HG03196 (cell line): ENCODE data around the gene TDRD7.

Source experiments
- ATAC-seq: cut with Tn5 transposase; IDR thresholded peaks from one replicate; pipeline ENCODE4 v1.9.1; 2021; ENCODE audit not compliant: unreplicated experiment

The TDRD7 gene

GRCh38 chr9:97386733-97387503, 25.0 kb upstream of the TDRD7 start:
- ATAC-seq: peak; percentile 35

GRCh38 chr9:97387504-97387886, 24.4 kb upstream of the TDRD7 start:
- no peak for ATAC-seq

- ATAC-seq: no peak
Measured at GRCh38 chr9:97387936-97388684, 23.8 kb upstream of the TDRD7 start.

- peak; percentile 64 for ATAC-seq
Measured at GRCh38 chr9:97388721-97389238, 23.1 kb upstream of the TDRD7 start.

GRCh38 chr9:97389249-97389648, 22.6 kb upstream of the TDRD7 start:
- ATAC-seq: no peak

- no peak for ATAC-seq
Measured at GRCh38 chr9:97390791-97391406, 21.0 kb upstream of the TDRD7 start.

GRCh38 chr9:97394881-97395280, 17.0 kb upstream of the TDRD7 start:
- no peak for ATAC-seq

GRCh38 chr9:97395745-97396144, 16.2 kb upstream of the TDRD7 start:
- no peak for ATAC-seq

GRCh38 chr9:97396256-97396655, 15.6 kb upstream of the TDRD7 start:
- ATAC-seq: no peak

- no peak for ATAC-seq
Measured at GRCh38 chr9:97397220-97397619, 14.7 kb upstream of the TDRD7 start.

GRCh38 chr9:97398999-97399758, 12.7 kb upstream of the TDRD7 start:
- ATAC-seq: peak; percentile 50

GRCh38 chr9:97403746-97404316, 8.1 kb upstream of the TDRD7 start:
- ATAC-seq: no peak

- ATAC-seq: no peak
Measured at GRCh38 chr9:97405551-97405950, 6.3 kb upstream of the TDRD7 start.

GRCh38 chr9:97406620-97407177, 5.2 kb upstream of the TDRD7 start:
- ATAC-seq: no peak

GRCh38 chr9:97408562-97408961, 3.3 kb upstream of the TDRD7 start:
- ATAC-seq: no peak

- peak; percentile 12 for ATAC-seq
Measured at GRCh38 chr9:97411440-97411788, 482 bp upstream of the TDRD7 start.

GRCh38 chr9:97412626-97413385, 910 bp downstream of the TDRD7 start:
- ATAC-seq: peak; percentile 10

GRCh38 chr9:97413462-97413861, 1.6 kb downstream of the TDRD7 start:
- no peak for ATAC-seq

GRCh38 chr9:97415146-97415545, 3.2 kb downstream of the TDRD7 start:
- ATAC-seq: no peak

- ATAC-seq: no peak
Measured at GRCh38 chr9:97418880-97419279, 7.0 kb downstream of the TDRD7 start.
